HEK293 (cell line): ENCODE data around the gene KLHDC7A.

Source experiments
- CTCF ChIA-PET: fragments of 350-600 bp; formaldehyde crosslinking; extraction: SDS; loops from one replicate; lab custom pipeline; 2021; ENCODE audit warnings: antibody characterized with exemption; lab: Yijun Ruan, JAX
- POLR2A ChIA-PET: fragments of 300-600 bp; formaldehyde crosslinking; extraction: SDS; loops from one replicate; lab custom pipeline; 2020; ENCODE audit warnings: antibody characterized with exemption, inconsistent platforms; lab: Yijun Ruan, JAX
- H3K27ac ChIP-seq: fragments of 200-500 bp; sonication (Bioruptor generic); 2 replicates; pipeline ENCODE4 v1.5.1; 2014; ENCODE audit warnings: low read depth, low read length, control low read depth, inconsistent platforms; ENCODE audit errors: extremely low read depth
- H3K36me3 ChIP-seq, 2 experiments: fragments of 200-500 bp in 1 of 2; sonication (Bioruptor generic) in 1 of 2; 1 replicate in 1 of 2; 2 replicates in 1 of 2; pipeline ENCODE4 v1.5.1; 2014 to 2017; ENCODE audit warnings: inconsistent platforms in 2 of 2, low read length in 2 of 2; ENCODE audit not compliant: control insufficient read depth in 2 of 2, insufficient read depth in 1 of 2
- H3K4me1 ChIP-seq: fragments of 200-500 bp; sonication (Bioruptor generic); 2 replicates; pipeline ENCODE4 v1.5.1; 2014; ENCODE audit warnings: mild to moderate bottlenecking, low read length, inconsistent platforms; ENCODE audit not compliant: control insufficient read depth, insufficient read depth
- H3K4me3 ChIP-seq: 2 replicates; pipeline ENCODE4 v1.5.1; 2011; ENCODE audit warnings: low read depth, mild to moderate bottlenecking, control low read depth, low read length, moderate library complexity
- H3K9me3 ChIP-seq: fragments of 200-500 bp; sonication (Bioruptor generic); 2 replicates; pipeline ENCODE4 v1.5.1; 2014; ENCODE audit warnings: low read depth, low read length, inconsistent platforms; ENCODE audit not compliant: control insufficient read depth, insufficient read depth
- GLI2 ChIP-seq: fragments of 450-650 bp; formaldehyde crosslinking; IDR thresholded peaks from 2 replicates; pipeline ENCODE4; 2017; ENCODE audit warnings: missing biosample characterization, missing genetic modification characterization, low read depth, borderline replicate concordance
- SP3 ChIP-seq: fragments of 450-650 bp; formaldehyde crosslinking; IDR thresholded peaks from 2 replicates; pipeline ENCODE4 v1.5.1; 2016; ENCODE audit warnings: missing biosample characterization, missing genetic modification characterization
- ZFP41 ChIP-seq: fragments of 450-650 bp; formaldehyde crosslinking; IDR thresholded peaks from 2 replicates; pipeline ENCODE4 v1.5.1; 2016; ENCODE audit warnings: missing biosample characterization, missing genetic modification characterization, borderline replicate concordance
- ZNF112 ChIP-seq: fragments of 450-650 bp; formaldehyde crosslinking; IDR thresholded peaks from 2 replicates; pipeline ENCODE4 v1.5.0; 2017; ENCODE audit warnings: missing biosample characterization, missing genetic modification characterization
- ZNF302 ChIP-seq: fragments of 450-650 bp; formaldehyde crosslinking; IDR thresholded peaks from 2 replicates; pipeline ENCODE4 v1.5.1; 2016; ENCODE audit warnings: missing biosample characterization, missing genetic modification characterization, low read depth
- ZNF335 ChIP-seq: fragments of 450-650 bp; formaldehyde crosslinking; conservative IDR thresholded peaks from 2 replicates; pipeline ENCODE4 v1.5.1; 2016; ENCODE audit warnings: missing biosample characterization, missing genetic modification characterization
- ZNF354C ChIP-seq: fragments of 450-650 bp; formaldehyde crosslinking; IDR thresholded peaks from 2 replicates; pipeline ENCODE4 v1.5.1; 2016; ENCODE audit warnings: missing biosample characterization, missing genetic modification characterization, low read depth, borderline replicate concordance
- ZNF37A ChIP-seq: fragments of 450-650 bp; IDR thresholded peaks from 2 replicates; pipeline ENCODE4 v1.5.1; 2018; ENCODE audit warnings: missing biosample characterization, missing genetic modification characterization
- ZNF544 ChIP-seq: fragments of 450-650 bp; formaldehyde crosslinking; IDR thresholded peaks from 2 replicates; pipeline ENCODE4 v1.5.0; 2017; ENCODE audit warnings: missing biosample characterization, missing genetic modification characterization
- ZNF549 ChIP-seq: fragments of 450-650 bp; IDR thresholded peaks from 2 replicates; pipeline ENCODE4 v1.5.1; 2018; ENCODE audit warnings: missing biosample characterization, missing genetic modification characterization, mild to moderate bottlenecking, inconsistent platforms, moderate library complexity
- ZNF624 ChIP-seq: fragments of 450-650 bp; formaldehyde crosslinking; IDR thresholded peaks from 2 replicates; pipeline ENCODE4 v1.5.1; 2017; ENCODE audit warnings: missing biosample characterization, missing genetic modification characterization
- ZNF701 ChIP-seq: fragments of 450-650 bp; formaldehyde crosslinking; IDR thresholded peaks from 2 replicates; pipeline ENCODE4 v1.5.1; 2016; ENCODE audit warnings: missing biosample characterization, missing genetic modification characterization
- ZNF785 ChIP-seq: fragments of 450-650 bp; formaldehyde crosslinking; IDR thresholded peaks from 2 replicates; pipeline ENCODE4 v1.5.1; 2016; ENCODE audit warnings: missing biosample characterization, missing genetic modification characterization
- ZNF791 ChIP-seq: fragments of 450-650 bp; formaldehyde crosslinking; IDR thresholded peaks from 2 replicates; pipeline ENCODE4 v1.5.1; 2016; ENCODE audit warnings: missing biosample characterization, missing genetic modification characterization
- TF ChIP-seq, protein P1 (sequence below): fragments of 450-650 bp; formaldehyde crosslinking; IDR thresholded peaks from 2 replicates; pipeline ENCODE4 v1.5.1; 2016; ENCODE audit warnings: missing biosample characterization, missing genetic modification characterization
- TF ChIP-seq, protein P2 (sequence below): fragments of 450-650 bp; formaldehyde crosslinking; IDR thresholded peaks from 2 replicates; pipeline ENCODE4 v1.5.1; 2016; ENCODE audit warnings: missing biosample characterization, missing genetic modification characterization

KLHDC7A gene

DNA sequence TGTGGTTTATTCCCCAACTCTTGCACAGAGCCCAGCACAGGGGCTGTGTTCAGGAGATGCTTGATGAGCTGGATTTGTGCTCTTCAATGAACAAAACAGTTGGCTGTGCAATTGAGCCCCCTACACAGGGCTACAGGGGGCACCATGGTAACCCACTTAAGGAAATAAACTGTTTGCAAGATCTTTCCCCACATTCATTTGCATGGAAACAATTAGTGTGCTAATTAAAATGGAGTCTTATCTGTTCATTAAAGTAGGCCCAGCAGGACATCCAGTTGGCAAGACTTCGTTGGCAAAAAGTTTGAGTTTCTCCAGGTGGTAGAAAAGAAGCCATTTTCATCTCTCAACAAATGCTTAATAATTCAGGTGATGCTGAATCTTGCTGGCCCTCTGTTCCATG lies 15.3 kb downstream of the KLHDC7A start (continued):
- TF ChIP-seq ZNF354C (tag by site-specific recombination) (no peak), ZNF791 (tag by site-specific recombination) (no peak), ZNF785 (tag by site-specific recombination) (no peak), ZNF544 (no peak)

GRCh38 chr1:18496497-18497235 lies 15.9 kb downstream of the KLHDC7A start:
- no peaks in the 10 kb centered on the region for H3K4me1 ChIP-seq
- no peaks in the 10 kb centered on the region for H3K36me3 ChIP-seq
- no peak overlapping the region for H3K4me3 ChIP-seq
- ChIA-PET CTCF (interaction anchor here (0.5 kb wide), 1 partner anchor 175 kb away, joined by 3 read pairs; no protein-coding TSS in a partner anchor), POLR2A (no interaction called here)
- TF ChIP-seq ZNF37A (tag by site-specific recombination), result no peak
- TF ChIP-seq GLI2 (tag by site-specific recombination), result no peak
- TF ChIP-seq ZNF112 (tag by site-specific recombination), result no peak
- TF ChIP-seq ZNF791 (tag by site-specific recombination), result no peak
- no peak for TF ChIP-seq SP3
- no peak for TF ChIP-seq ZNF624 (tag by site-specific recombination)
- TF ChIP-seq ZNF549 (tag by site-specific recombination), result no peak
- TF ChIP-seq, protein P1, sequence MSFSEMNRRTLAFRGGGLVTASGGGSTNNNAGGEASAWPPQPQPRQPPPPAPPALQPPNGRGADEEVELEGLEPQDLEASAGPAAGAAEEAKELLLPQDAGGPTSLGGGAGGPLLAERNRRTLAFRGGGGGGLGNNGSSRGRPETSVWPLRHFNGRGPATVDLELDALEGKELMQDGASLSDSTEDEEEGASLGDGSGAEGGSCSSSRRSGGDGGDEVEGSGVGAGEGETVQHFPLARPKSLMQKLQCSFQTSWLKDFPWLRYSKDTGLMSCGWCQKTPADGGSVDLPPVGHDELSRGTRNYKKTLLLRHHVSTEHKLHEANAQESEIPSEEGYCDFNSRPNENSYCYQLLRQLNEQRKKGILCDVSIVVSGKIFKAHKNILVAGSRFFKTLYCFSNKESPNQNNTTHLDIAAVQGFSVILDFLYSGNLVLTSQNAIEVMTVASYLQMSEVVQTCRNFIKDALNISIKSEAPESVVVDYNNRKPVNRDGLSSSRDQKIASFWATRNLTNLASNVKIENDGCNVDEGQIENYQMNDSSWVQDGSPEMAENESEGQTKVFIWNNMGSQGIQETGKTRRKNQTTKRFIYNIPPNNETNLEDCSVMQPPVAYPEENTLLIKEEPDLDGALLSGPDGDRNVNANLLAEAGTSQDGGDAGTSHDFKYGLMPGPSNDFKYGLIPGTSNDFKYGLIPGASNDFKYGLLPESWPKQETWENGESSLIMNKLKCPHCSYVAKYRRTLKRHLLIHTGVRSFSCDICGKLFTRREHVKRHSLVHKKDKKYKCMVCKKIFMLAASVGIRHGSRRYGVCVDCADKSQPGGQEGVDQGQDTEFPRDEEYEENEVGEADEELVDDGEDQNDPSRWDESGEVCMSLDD (tag by site-specific recombination), result no peak
- TF ChIP-seq, protein P2, sequence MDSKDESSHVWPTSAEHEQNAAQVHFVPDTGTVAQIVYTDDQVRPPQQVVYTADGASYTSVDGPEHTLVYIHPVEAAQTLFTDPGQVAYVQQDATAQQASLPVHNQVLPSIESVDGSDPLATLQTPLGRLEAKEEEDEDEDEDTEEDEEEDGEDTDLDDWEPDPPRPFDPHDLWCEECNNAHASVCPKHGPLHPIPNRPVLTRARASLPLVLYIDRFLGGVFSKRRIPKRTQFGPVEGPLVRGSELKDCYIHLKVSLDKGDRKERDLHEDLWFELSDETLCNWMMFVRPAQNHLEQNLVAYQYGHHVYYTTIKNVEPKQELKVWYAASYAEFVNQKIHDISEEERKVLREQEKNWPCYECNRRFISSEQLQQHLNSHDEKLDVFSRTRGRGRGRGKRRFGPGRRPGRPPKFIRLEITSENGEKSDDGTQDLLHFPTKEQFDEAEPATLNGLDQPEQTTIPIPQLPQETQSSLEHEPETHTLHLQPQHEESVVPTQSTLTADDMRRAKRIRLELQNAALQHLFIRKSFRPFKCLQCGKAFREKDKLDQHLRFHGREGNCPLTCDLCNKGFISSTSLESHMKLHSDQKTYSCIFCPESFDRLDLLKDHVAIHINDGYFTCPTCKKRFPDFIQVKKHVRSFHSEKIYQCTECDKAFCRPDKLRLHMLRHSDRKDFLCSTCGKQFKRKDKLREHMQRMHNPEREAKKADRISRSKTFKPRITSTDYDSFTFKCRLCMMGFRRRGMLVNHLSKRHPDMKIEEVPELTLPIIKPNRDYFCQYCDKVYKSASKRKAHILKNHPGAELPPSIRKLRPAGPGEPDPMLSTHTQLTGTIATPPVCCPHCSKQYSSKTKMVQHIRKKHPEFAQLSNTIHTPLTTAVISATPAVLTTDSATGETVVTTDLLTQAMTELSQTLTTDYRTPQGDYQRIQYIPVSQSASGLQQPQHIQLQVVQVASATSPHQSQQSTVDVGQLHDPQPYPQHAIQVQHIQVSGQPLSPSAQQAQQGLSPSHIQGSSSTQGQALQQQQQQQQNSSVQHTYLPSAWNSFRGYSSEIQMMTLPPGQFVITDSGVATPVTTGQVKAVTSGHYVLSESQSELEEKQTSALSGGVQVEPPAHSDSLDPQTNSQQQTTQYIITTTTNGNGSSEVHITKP (tag by site-specific recombination), result no peak
- no peak overlapping the region for H3K27ac ChIP-seq
- no peaks in the 10 kb centered on the region for H3K9me3 ChIP-seq

- Histone ChIP-seq H3K4me3 (no peak overlapping the region), H3K9me3 (no peaks in the 10 kb centered on the region), H3K36me3 (no peaks in the 10 kb centered on the region), H3K27ac (no peak overlapping the region), H3K4me1 (no peaks in the 10 kb centered on the region)
- TF ChIP-seq ZNF335 (tag by site-specific recombination) (no peak), ZNF785 (tag by site-specific recombination) (no peak), ZNF302 (tag by site-specific recombination) (no peak), ZNF701 (no peak), ZNF549 (tag by site-specific recombination) (no peak), ZFP41 (tag by site-specific recombination) (no peak)
- ChIA-PET POLR2A (no interaction called here), CTCF (no interaction called here)
Measured at GRCh38 chr1:18501833-18502232, 21.1 kb downstream of the KLHDC7A start.
